Keratinocyte (primary cell): ENCODE measurements around the gene BSCL2.

Source experiments
- EZH2 ChIP-seq: IDR thresholded peaks from one replicate; pipeline ENCODE4 v1.6.1; 2012; ENCODE audit warnings: inconsistent platforms, mild to moderate bottlenecking, low read length, moderate library complexity
- TF ChIP-seq, protein P1 (sequence below), 3 experiments: IDR thresholded peaks in 1 of 3; conservative IDR thresholded peaks in 1 of 3; optimal IDR thresholded peaks in 1 of 3; 2 replicates in 2 of 3; 3 replicates in 1 of 3; pipeline versions ENCODE3 to v1.5.1; 2011; ENCODE audit warnings: low read length in 3 of 3, mild to moderate bottlenecking in 3 of 3, moderate library complexity in 2 of 3, control low read depth in 1 of 3, inconsistent platforms in 1 of 3; ENCODE audit not compliant: insufficient read depth in 2 of 3; ENCODE audit errors: extremely low read depth in 1 of 3

DNA sequence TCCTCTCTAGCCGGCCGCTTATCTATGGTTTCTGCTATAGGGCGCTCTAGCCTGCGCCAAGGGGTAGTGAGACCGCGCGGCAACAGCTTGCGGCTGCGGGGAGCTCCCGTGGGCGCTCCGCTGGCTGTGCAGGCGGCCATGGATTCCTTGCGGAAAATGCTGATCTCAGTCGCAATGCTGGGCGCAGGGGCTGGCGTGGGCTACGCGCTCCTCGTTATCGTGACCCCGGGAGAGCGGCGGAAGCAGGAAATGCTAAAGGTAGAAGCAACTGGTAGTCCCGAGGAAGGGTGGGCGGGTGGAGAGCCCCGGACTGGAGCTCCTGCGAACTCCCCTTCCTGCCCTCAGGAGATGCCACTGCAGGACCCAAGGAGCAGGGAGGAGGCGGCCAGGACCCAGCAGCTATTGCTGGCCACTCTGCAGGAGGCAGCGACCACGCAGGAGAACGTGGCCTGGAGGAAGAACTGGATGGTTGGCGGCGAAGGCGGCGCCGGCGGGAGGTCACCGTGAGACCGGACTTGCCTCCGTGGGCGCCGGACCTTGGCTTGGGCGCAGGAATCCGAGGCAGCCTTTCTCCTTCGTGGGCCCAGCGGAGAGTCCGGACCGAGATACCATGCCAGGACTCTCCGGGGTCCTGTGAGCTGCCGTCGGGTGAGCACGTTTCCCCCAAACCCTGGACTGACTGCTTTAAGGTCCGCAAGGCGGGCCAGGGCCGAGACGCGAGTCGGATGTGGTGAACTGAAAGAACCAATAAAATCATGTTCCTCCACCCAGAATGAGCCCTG, 35.4 kb downstream of the BSCL2 start, which contains the start of the genes LBHD1 and UQCC3:
- TF ChIP-seq, protein P1, sequence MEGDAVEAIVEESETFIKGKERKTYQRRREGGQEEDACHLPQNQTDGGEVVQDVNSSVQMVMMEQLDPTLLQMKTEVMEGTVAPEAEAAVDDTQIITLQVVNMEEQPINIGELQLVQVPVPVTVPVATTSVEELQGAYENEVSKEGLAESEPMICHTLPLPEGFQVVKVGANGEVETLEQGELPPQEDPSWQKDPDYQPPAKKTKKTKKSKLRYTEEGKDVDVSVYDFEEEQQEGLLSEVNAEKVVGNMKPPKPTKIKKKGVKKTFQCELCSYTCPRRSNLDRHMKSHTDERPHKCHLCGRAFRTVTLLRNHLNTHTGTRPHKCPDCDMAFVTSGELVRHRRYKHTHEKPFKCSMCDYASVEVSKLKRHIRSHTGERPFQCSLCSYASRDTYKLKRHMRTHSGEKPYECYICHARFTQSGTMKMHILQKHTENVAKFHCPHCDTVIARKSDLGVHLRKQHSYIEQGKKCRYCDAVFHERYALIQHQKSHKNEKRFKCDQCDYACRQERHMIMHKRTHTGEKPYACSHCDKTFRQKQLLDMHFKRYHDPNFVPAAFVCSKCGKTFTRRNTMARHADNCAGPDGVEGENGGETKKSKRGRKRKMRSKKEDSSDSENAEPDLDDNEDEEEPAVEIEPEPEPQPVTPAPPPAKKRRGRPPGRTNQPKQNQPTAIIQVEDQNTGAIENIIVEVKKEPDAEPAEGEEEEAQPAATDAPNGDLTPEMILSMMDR (optimal IDR thresholded peaks at IDR 0.05 in 1 of 3, IDR thresholded peaks at IDR 0.05 in 1 of 3, conservative IDR thresholded peaks at IDR 0.05 in 1 of 3; ENCODE audit: extremely low read depth in 1 of 3, insufficient read depth in 2 of 3, low read length in 3 of 3), result no peak
- no peak for TF ChIP-seq EZH2
